H7 (cell line): ENCODE results near the gene ZNF652. TPM values are rescaled to one million over a fixed set of nuclear protein-coding genes. Genes with fewer than 3 reads are reported as not detected.

Experiments used
- DNase-seq: peaks from one replicate; pipeline ENCODE4 v3.0.0; 2012
- H3K27me3 ChIP-seq: 2 replicates; pipeline ENCODE4 v1.6.0; 2011; ENCODE audit warnings: mild to moderate bottlenecking, low read length; ENCODE audit not compliant: control insufficient read depth, insufficient read depth
- H3K36me3 ChIP-seq: replicated peaks from 2 replicates; pipeline ENCODE4 v1.5.1; 2011; ENCODE audit warnings: low read length; ENCODE audit not compliant: control insufficient read depth, insufficient read depth
- H3K4me3 ChIP-seq: 2 replicates; pipeline ENCODE4 v1.5.1; 2011; ENCODE audit warnings: low read depth, mild to moderate bottlenecking, control low read depth, low read length, moderate library complexity; ENCODE audit not compliant: insufficient read depth
- total RNA-seq: library from RNA; depleted of rRNA; stranded (reverse); fragments of >200 nt; shearing (Covaris generic); gene quantifications from 2 replicates; pipeline ENCODE4 v1.2.3, GENCODE V29; 2014

ZNF652 gene
- total RNA-seq, 1 experiment from 2014 or later, result 22.9 TPM

- Histone ChIP-seq H3K4me3 (no peak overlapping the region), H3K27me3 (no peaks in the 10 kb centered on the region), H3K36me3 (no peaks in the 10 kb centered on the region)
- DNase-seq, result no peak
Observed at GRCh38 chr17:49357516-49357915, 4.5 kb downstream of the ZNF652 start.

- Histone ChIP-seq H3K27me3 (no peaks in the 10 kb centered on the region), H3K4me3 (no peak overlapping the region), H3K36me3 (no peaks in the 10 kb centered on the region)
- DNase-seq, result no peak
Observed at GRCh38 chr17:49356320-49356719, 5.7 kb downstream of the ZNF652 start.

DNA sequence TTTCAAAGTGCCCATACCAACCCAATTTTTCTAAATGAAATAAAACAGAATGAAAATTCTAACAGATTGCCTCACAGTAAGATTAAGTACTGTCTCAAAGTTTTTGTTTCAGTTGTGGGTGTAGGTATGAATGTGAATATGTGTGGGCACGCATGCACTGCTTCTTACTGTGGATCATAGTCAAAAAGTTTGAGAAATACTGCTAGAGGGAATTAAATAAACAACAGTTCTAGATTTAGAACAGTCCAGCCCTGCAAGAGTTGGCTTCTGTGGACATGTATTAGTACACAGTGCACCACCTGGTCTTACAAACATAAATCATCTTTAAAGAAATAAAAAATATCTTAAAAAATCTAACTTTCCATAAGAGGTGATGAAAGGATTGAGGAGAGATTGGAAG lies 8.4 kb downstream of the ZNF652 start:
- Histone ChIP-seq H3K27me3 (no peaks in the 10 kb centered on the region), H3K4me3 (no peak overlapping the region), H3K36me3 (no peaks in the 10 kb centered on the region)
- DNase-seq, result no peak

DNA sequence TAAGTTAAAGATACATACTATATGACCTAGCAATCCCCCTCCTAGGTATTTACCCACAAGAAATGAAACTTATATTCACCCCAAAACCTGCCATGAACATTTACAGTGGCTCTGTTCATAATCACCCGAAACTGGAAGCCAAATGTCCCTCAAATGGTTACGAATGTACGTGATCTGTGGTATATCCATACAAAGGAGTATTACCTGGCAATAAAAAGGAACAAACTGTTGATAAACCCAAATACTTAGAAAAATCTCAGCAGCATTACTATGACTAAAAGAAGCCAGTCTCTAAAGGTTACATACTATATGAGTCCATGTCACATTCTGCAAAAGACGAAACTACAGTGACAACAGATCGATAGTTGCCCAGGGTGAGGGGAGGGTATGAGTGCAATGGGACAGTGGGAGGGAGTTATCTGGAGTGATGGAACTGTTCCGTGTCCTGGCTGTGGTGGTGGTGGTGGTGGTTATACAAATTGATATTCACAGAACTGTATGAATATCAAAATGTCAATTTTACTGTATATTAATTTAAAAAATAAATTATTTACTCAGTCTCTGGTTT lies 9.4 kb downstream of the ZNF652 start:
- no peaks in the 10 kb centered on the region for H3K36me3 ChIP-seq
- no peak overlapping the region for H3K4me3 ChIP-seq
- no peaks in the 10 kb centered on the region for H3K27me3 ChIP-seq
- DNase-seq, result no peak

DNA sequence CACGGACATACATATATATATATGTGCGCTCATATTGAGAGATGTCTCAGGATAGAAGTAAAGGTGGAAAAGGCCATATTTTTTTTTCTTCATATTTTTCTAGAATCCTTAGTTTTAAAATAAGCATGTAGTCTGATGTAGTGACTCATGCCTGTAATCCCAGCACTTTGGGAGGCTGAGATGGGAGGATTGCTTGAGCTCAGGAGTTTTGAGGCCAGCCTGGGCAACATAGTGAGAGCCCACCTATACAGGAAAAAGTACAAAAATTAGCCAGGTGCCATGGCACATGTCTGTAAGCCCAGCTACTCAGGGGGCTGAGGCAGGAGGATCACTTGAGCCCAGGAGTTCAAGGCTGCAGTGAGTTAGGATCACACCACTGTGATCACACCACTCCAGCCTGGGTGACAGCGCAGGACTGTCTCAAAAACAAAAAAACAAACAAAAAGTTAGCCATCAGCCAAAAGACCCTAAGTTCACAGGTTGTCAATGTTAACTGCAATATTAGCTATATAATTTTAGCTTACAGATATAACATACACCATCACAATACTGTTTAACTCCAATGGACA lies 10.4 kb downstream of the ZNF652 start:
- no peaks in the 10 kb centered on the region for H3K27me3 ChIP-seq
- no peak for DNase-seq
- H3K36me3 ChIP-seq, result no peaks in the 10 kb centered on the region
- no peak overlapping the region for H3K4me3 ChIP-seq

DNA sequence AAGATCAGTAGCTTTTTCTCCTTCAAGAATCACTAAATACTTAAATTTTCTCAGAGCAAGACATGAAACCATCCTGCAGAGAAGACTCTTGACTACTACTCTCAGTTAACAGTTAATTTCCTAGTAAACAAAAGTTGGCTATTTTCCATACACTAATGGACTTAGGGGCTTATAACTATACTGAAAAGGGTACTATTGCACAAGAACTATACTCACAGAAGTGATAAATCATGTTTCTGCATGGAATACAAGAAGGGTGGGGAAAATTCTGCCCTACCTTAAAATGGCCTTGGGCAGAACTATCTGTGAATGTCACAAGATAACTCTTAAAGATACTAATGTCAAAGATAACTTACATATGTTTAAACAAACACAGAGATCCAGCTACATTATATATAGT lies 12.5 kb downstream of the ZNF652 start:
- DNase-seq, result no peak
- no peaks in the 10 kb centered on the region for H3K27me3 ChIP-seq
- no peaks in the 10 kb centered on the region for H3K36me3 ChIP-seq
- no peak overlapping the region for H3K4me3 ChIP-seq

- Histone ChIP-seq H3K27me3 (no peaks in the 10 kb centered on the region), H3K36me3 (no peaks in the 10 kb centered on the region), H3K4me3 (no peak overlapping the region)
- DNase-seq, result no peak
Observed at GRCh38 chr17:49344914-49345313, 17.1 kb downstream of the ZNF652 start.

GRCh38 chr17:49343273-49343672 lies 18.8 kb downstream of the ZNF652 start:
- DNase-seq, result no peak
- Histone ChIP-seq H3K36me3 (no peaks in the 10 kb centered on the region), H3K27me3 (no peaks in the 10 kb centered on the region), H3K4me3 (no peak overlapping the region)

GRCh38 chr17:49342575-49342936 lies 19.5 kb downstream of the ZNF652 start:
- H3K4me3 ChIP-seq, result no peak overlapping the region
- no peaks in the 10 kb centered on the region for H3K27me3 ChIP-seq
- H3K36me3 ChIP-seq, result no peaks in the 10 kb centered on the region
- DNase-seq, result no peak

GRCh38 chr17:49341356-49341755 lies 20.7 kb downstream of the ZNF652 start:
- H3K4me3 ChIP-seq, result no peak overlapping the region
- DNase-seq, result no peak
- no peaks in the 10 kb centered on the region for H3K36me3 ChIP-seq
- H3K27me3 ChIP-seq, result no peaks in the 10 kb centered on the region

DNA sequence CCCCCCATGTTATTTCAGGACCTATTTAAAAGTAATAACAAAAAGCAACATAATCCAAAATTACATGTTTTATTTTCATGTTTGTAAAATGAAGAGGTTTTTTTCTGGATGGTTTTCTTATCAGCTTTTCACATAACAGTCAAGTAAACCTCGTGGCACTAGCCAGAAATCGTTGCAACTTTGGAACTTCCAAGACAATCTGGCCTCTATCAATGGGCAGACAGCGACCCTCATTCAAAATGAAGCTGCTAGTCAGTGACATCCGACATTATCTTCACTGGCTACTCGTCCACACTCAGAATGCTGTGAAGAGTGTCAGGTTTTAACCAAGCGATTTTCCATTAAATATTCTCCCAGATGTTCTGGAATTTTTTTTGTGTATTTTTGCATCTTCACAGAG lies 22.7 kb downstream of the ZNF652 start:
- no peak for DNase-seq
- Histone ChIP-seq H3K36me3 (no peaks in the 10 kb centered on the region), H3K27me3 (no peaks in the 10 kb centered on the region), H3K4me3 (no peak overlapping the region)

GRCh38 chr17:49338883-49339282 lies 23.2 kb downstream of the ZNF652 start:
- no peaks in the 10 kb centered on the region for H3K36me3 ChIP-seq
- DNase-seq, result no peak
- no peak overlapping the region for H3K4me3 ChIP-seq
- no peaks in the 10 kb centered on the region for H3K27me3 ChIP-seq

DNA sequence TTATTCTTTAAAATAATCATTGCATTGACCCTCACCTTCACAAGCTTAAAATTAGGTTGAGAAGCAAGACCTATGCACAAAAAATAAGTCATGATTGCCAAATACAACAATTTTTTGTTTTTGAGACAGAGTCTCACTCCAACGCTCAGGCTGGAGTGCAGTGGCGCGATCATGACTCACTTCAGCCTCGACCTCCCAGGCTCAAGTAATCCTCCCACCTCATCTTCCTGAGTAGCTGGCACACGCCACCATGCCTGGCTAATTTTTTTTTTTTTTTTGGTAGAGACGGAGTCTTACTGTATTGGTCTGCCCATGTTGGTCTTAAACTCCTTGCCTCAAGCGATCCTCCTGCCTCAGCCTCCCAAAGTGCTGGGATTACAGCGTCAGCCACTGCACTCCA lies 24.2 kb downstream of the ZNF652 start:
- H3K36me3 ChIP-seq, result no peaks in the 10 kb centered on the region
- H3K4me3 ChIP-seq, result no peak overlapping the region
- H3K27me3 ChIP-seq, result no peaks in the 10 kb centered on the region
- no peak for DNase-seq

DNA sequence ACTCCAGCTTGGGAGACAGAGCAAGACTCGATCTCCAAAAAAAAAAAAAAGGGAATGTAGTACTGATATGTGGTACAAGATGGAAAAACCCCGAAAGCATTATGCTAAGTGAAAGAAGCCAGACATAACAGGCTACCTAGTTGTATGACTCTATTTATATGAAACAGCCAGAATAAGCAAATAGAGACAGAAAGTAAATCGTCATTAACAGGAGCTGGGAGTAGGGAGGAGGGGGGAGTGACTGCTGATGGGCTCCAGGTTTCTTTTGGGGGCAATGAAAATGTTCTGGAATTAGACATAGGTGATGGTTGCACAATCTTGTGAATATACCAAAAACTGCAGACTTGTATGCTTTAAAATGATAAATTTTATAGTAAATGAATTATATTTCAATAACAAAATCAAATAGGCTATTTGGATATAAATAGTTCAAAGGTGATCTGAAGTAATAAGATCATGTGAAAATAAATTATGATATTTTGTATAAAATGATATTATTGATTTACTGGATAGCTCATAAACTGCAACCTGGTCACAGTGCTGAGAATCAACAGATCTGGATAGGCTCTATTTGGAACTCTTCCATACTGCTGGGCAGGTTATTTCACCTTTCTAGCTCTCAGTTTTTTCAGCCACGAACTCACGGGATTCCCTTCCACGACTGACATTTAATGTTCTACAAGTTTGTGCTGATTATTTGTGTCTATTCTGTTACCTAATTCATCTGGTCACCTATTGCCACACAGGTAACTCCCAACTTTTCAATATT lies 27.1 kb downstream of the ZNF652 start:
- DNase-seq, result no peak
- no peak overlapping the region for H3K4me3 ChIP-seq
- no peaks in the 10 kb centered on the region for H3K36me3 ChIP-seq
- no peaks in the 10 kb centered on the region for H3K27me3 ChIP-seq

GRCh38 chr17:49333804-49334203 lies 28.2 kb downstream of the ZNF652 start:
- H3K4me3 ChIP-seq, result no peak overlapping the region
- H3K27me3 ChIP-seq, result no peaks in the 10 kb centered on the region
- H3K36me3 ChIP-seq, result no peaks in the 10 kb centered on the region
- DNase-seq, result no peak
